Fibroblast of peridontal ligament (primary cell): ENCODE measurements around the gene DHCR7.

ENCODE experiments used
- DNase-seq: peaks from one replicate; pipeline ENCODE4 v3.0.0-alpha.2; 2010; ENCODE audit errors: extremely low read depth

Gene DHCR7

GRCh38 chr11:71448257-71449171 is at the start of gene DHCR7:
DHCR7 (minus strand) TSS chr11:71448393; CDS start chr11:71444952, 3,441 bp downstream.
- DNase-seq: peak; percentile 88

- DNase-seq: no peak
Measured at GRCh38 chr11:71496421-71496820, 48.2 kb upstream of the DHCR7 start.

GRCh38 chr11:71495286-71496230 is 47.4 kb upstream of the DHCR7 start:
- DNase-seq: no peak

- no peak for DNase-seq
Measured at GRCh38 chr11:71491940-71492339, 43.7 kb upstream of the DHCR7 start.

- no peak for DNase-seq
Measured at GRCh38 chr11:71491531-71491930, 43.3 kb upstream of the DHCR7 start.

- no peak for DNase-seq
Measured at GRCh38 chr11:71490731-71491390, 42.7 kb upstream of the DHCR7 start.

- no peak for DNase-seq
Measured at GRCh38 chr11:71490044-71490730, 42.0 kb upstream of the DHCR7 start.

GRCh38 chr11:71489311-71490043 is 41.3 kb upstream of the DHCR7 start:
- DNase-seq: peak; percentile 1

GRCh38 chr11:71488681-71489270 is 40.6 kb upstream of the DHCR7 start:
- DNase-seq: no peak

GRCh38 chr11:71486320-71486719 is 38.1 kb upstream of the DHCR7 start:
- DNase-seq: no peak

- no peak for DNase-seq
Measured at GRCh38 chr11:71485466-71485865, 37.3 kb upstream of the DHCR7 start.

- DNase-seq: no peak
Measured at GRCh38 chr11:71485063-71485399, 36.8 kb upstream of the DHCR7 start.

GRCh38 chr11:71484248-71485062 is 36.3 kb upstream of the DHCR7 start:
- no peak for DNase-seq

- no peak for DNase-seq
Measured at GRCh38 chr11:71483692-71484091, 35.5 kb upstream of the DHCR7 start.

- no peak for DNase-seq
Measured at GRCh38 chr11:71482746-71483364, 34.7 kb upstream of the DHCR7 start.

- DNase-seq: no peak
Measured at GRCh38 chr11:71482216-71482615, 34.0 kb upstream of the DHCR7 start.

- no peak for DNase-seq
Measured at GRCh38 chr11:71481101-71481960, 33.1 kb upstream of the DHCR7 start.

- no peak for DNase-seq
Measured at GRCh38 chr11:71478528-71478840, 30.3 kb upstream of the DHCR7 start.
